Activated CD4-positive, alpha-beta T cell treated with anti-CD3 and anti-CD28 coated beads for 4 hours (primary cell): Measurements from ENCODE around the gene RAPGEF1.

Experiments used
- DNase-seq, 2 donors: peaks; one replicate each; pipeline ENCODE4 v3.0.0-alpha.2; 2020

Gene RAPGEF1

DNA sequence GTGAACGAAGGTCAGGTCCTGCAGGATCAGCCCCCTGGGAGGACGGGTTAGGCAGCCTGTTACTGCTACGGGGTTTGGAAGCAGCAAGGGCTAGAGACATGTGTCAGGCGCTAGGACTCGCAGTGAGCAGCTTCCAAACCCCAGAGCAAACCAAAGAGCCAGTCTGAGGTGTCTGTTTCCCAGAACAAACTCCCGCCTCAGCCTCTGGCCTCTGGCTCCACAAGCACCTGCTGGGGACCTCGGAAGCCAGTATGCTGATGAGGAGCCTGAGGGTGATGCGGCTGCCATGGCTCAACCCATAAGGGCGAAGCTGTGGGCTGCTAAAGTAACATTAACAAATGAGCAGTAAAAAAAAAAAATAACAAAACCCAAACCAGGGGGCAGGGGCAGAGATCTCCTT is 159.5 kb downstream of the RAPGEF1 start:
- no peak for DNase-seq

GRCh38 chr9:131579789-131580211 is 160.1 kb downstream of the RAPGEF1 start:
- DNase-seq: no peak

- peak; percentile 34 for DNase-seq
Observed at GRCh38 chr9:131578731-131579504, 161.0 kb downstream of the RAPGEF1 start.

DNA sequence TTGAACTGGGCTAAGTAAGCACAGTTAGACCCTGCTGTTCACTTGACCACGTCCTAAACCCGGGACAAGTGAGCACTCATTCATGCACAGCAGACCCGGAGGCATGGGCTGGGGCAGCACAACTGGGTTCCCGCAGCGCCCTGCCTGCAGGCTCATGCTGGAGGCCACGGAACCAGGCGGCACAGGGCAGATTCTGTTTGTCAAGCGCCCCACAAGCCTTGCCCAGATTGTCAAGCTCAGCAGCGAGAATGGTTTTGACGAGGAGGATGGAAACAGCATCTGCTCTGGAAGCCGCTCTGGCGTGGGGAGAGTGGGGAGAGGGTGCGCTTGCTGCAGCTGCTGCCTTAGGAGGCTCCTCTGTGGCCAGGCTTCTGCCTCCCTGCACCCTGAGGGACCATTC is 161.9 kb downstream of the RAPGEF1 start:
- no peak for DNase-seq

DNA sequence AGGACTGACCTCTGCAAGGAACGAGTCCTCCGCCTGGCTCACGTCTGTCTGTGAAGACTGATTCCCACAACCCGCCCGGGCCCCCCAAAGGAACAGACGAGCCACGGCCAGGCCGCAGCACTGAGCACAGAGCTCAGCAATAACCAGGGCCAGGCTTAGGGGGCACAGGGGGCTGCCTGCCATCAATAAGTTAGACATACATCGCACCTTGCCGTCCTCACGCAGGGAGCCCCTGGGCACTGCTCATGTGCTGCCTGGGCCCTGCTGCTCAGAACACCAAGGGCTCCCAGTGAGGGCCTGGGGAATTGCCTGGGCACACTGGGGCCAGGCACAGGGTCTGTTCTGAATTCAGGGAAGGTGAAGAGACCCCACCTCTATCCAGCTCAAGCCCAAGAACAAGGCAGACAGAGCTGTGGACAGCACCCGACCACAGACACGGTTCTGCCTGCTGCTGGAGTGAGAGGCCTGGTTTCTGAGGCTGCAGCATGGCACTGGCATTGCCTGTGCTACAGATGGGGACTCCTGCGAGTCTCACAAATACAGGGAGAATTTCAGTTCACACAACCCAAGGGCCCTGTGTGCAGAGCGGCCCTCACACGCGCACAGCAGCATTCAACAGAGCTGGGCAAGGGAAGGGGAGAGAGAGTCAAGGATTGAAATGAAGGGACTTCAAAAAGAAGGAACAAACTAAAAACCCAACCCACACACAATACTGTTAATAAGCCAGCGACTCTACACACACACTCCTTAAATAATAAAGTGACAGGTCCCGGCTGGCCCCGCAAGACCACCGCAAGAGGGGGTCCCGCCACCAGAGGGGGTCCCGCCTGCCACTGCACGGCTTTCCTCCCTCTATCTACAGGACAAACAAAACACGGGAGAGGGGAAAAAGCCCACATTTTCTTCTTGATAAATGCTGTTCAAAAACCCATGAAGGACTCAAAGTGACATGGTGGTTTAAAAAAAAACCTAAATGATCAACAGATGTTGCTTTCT is 162.6 kb downstream of the RAPGEF1 start:
- DNase-seq: no peak

GRCh38 chr9:131575946-131576853 is 163.7 kb downstream of the RAPGEF1 start:
- DNase-seq: no peak

- DNase-seq: no peak
Observed at GRCh38 chr9:131574730-131575640, 164.9 kb downstream of the RAPGEF1 start.

GRCh38 chr9:131567910-131568309 is 172.0 kb downstream of the RAPGEF1 start:
- no peak for DNase-seq

DNA sequence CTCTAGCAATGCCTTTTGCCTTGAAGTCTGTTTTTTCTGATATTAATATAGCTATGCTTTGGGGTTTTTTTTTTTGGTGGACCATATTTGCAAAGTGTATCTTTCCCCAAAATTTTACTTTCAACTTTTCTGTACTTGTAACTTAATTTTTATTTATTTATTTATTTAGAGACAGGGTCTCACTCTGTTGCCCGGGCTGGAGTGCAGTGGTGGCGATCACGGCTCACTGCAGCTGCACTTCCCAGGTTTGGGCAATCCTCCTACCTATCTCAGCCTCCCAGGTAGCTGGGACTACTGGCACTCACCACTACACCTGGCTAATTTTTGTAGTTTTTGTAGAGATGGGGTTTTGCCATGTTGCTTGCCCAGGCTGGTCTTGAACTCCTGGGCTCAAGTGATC is 173.7 kb downstream of the RAPGEF1 start:
- no peak for DNase-seq

DNA sequence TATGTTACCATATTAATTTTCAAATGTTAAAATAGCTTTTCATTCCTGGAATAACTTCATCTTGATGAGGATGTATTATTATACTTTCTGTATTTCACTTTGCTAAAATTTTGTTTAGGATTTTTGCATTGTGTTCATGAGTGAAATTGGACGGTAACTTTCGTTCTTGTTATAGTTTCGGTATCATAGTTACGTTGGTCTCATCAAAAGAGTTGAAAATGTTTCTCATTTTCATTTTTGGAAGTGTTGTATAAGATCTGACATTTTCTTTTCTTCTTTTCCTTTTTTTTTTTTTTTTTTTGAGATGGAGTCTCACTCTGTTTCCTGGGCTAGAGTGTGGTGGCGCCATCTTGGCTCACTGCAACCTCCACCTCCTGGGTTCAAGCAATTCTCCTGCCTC is 174.5 kb downstream of the RAPGEF1 start:
- DNase-seq: no peak

GRCh38 chr9:131562032-131562959 is 177.6 kb downstream of the RAPGEF1 start:
- DNase-seq: no peak

DNA sequence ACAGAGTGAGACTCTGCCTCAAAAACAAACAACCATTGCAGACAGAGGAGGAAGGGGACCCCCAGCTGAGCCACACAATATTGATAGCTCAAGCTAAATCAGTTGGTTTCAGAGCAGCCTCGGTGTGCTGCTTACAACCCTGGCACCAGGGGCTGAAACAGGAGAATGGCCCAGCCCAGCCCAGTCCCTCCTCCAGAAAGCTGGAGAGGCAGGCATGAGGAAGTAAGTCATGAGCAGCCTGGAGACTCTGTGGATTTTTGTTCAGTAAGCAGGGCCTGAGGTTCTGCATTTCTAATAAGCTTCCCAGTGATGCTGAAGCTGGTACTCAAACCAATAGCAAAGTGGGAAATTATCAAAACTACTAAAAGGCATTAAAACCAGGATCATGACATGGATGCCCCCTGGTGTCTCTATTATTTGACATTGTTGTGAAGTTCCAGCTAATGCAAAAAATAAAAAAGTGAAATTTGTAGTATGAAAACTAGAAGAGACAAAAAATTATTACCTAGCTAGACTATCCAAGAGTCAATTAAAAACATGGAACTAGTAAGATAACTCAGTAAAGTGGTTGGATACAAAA is 180.4 kb downstream of the RAPGEF1 start:
- no peak for DNase-seq

DNA sequence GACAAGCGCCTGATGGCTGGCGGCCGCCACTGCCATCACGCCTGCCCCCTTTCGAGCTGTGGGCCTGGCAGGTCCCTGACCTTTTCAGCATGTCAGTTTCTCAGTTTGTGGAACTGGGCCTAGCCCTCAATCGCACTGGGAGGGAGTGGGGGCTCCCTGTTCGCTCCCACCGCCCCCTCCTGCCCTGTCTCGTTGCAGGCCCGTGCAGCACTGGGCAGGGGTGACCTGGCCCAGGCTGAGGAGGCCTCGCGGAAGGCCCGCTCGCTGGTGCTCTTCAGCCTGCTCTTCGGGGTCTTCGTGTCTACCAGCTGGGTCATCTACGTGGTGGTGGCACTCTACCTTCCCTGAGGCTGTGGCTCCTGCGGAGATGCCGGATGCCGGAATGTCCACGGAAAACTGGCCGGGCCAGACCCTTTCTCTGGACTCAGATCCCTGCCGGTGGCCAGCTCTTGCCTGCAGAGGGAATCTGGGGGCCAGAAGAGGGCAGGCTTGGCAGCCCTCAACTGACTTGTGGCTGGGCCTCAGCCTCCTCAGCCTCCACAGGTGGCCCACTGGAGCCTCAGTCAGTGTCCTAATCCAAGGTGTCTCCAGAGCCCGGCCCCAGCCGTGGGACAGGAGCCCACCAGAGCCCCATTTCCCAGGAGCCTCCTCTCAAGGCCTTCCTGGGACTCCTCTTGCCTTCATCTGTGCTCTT is 181.9 kb downstream of the RAPGEF1 start:
- DNase-seq: no peak

GRCh38 chr9:131555841-131556673 is 183.8 kb downstream of the RAPGEF1 start:
- DNase-seq: no peak

DNA sequence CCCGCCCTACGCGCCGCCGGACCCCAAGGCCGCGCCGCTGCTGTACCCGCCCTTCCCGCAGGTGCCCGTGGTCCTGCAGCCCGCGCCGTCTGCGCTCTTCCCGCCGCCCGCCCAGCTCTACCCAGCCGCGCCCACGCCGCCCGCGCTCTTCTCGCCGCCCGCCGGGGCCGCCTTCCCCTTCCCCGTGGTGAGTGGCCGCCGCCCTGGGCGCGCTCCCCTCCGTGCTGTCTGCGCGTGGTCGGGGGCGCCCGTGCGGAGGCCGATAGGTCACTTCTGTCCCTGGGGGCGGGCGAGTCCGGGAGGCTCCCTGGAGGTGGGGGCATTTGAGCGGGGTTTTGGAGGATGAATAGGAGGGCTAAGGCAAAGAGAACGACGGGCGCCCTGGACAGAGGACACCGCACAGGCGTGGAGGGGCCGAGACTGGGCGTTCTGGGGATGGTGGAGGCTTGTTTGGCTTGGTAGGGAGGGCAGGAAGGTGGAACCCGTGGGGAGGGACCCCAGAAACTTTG is 185.0 kb downstream of the RAPGEF1 start:
- DNase-seq: no peak

- DNase-seq: no peak
Observed at GRCh38 chr9:131554087-131554842, 185.6 kb downstream of the RAPGEF1 start.

- no peak for DNase-seq
Observed at GRCh38 chr9:131552030-131552429, 187.8 kb downstream of the RAPGEF1 start.
